Measurements from ENCODE around the gene MSMP. TPM values are rescaled to one million over a fixed set of nuclear protein-coding genes. Genes with fewer than 3 reads are reported as not detected.
A peak's percentile ranks its signal among the peaks of the same experiment; 100 is the strongest.

MSMP gene
- total RNA-seq, 1 donor from 2014 or later = not detected

- Mint-ChIP-seq H3K9me3 (no peaks in the 10 kb centered on the region), H3K36me3 (ENCODE audit: low read depth) (peaks cover 11% of the 10 kb centered on the region), H3K4me3 (peak within 1 kb of the TSS; percentile 95), H3K27ac (ENCODE audit: unreplicated experiment) (peak within 1 kb of the TSS; percentile 78), H3K27me3 (ENCODE audit: low read depth) (no peaks in the 10 kb centered on the region), H3K4me1 (peaks cover 37% of the 10 kb centered on the region)
- DNase-seq (ENCODE audit: low read depth, low spot score) = peak; percentile 67
- TF ChIP-seq, protein P1, sequence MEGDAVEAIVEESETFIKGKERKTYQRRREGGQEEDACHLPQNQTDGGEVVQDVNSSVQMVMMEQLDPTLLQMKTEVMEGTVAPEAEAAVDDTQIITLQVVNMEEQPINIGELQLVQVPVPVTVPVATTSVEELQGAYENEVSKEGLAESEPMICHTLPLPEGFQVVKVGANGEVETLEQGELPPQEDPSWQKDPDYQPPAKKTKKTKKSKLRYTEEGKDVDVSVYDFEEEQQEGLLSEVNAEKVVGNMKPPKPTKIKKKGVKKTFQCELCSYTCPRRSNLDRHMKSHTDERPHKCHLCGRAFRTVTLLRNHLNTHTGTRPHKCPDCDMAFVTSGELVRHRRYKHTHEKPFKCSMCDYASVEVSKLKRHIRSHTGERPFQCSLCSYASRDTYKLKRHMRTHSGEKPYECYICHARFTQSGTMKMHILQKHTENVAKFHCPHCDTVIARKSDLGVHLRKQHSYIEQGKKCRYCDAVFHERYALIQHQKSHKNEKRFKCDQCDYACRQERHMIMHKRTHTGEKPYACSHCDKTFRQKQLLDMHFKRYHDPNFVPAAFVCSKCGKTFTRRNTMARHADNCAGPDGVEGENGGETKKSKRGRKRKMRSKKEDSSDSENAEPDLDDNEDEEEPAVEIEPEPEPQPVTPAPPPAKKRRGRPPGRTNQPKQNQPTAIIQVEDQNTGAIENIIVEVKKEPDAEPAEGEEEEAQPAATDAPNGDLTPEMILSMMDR (conservative IDR thresholded peaks at IDR 0.05) = no peak
These were observed 5.1 kb downstream of the MSMP start, which contains the start of the genes GBA2 and RGP1 for GRCh38 chr9:35748858-35749514. Gene GBA2 (minus strand): TSS chr9:35749228. CDS start chr9:35748704, 524 bp downstream. Gene RGP1 (plus strand): TSS chr9:35749287. CDS start chr9:35749756, 469 bp downstream.

GRCh38 chr9:35748242-35748857, 5.7 kb downstream of the MSMP start:
- H3K4me1 Mint-ChIP-seq = peaks cover 37% of the 10 kb centered on the region
- H3K36me3 Mint-ChIP-seq (ENCODE audit: low read depth) = peaks cover 11% of the 10 kb centered on the region
- H3K27ac Mint-ChIP-seq (ENCODE audit: unreplicated experiment) = peak overlapping the region; percentile 78
- H3K27me3 Mint-ChIP-seq (ENCODE audit: low read depth) = no peaks in the 10 kb centered on the region
- H3K9me3 Mint-ChIP-seq = no peaks in the 10 kb centered on the region
- peak overlapping the region; percentile 95 for H3K4me3 Mint-ChIP-seq
- TF ChIP-seq, protein P1 (conservative IDR thresholded peaks at IDR 0.05) = no peak
- DNase-seq (ENCODE audit: low read depth, low spot score) = no peak

DNA sequence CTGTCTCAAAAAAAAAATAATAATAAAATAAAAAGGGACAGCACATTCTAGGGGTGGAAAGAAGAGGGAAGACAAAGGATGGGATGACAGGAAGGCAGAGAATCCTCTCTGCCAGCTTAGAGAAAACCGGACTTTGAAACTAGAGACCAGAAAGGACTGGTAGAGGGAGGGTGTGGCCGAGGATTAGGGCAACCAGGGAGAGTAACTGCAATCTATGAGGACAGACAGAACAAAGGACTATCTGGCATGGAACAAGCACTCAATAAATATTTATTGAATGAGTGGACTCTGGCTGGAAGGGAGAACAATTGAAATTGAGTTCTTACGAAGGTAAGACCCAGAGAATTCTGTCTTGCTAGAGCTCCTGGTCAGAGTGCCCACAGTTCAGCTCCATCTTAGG, 7.5 kb downstream of the MSMP start:
- H3K36me3 Mint-ChIP-seq (ENCODE audit: low read depth) = peaks cover 18% of the 10 kb centered on the region

GRCh38 chr9:35745569-35745968, 8.5 kb downstream of the MSMP start:
- H3K4me3 Mint-ChIP-seq = peak overlapping the region; percentile 88
- no peak overlapping the region for H3K27ac Mint-ChIP-seq (ENCODE audit: unreplicated experiment)
- H3K9me3 Mint-ChIP-seq = no peaks in the 10 kb centered on the region
- no peaks in the 10 kb centered on the region for H3K27me3 Mint-ChIP-seq (ENCODE audit: low read depth)
- H3K36me3 Mint-ChIP-seq (ENCODE audit: low read depth) = peaks cover 18% of the 10 kb centered on the region
- H3K4me1 Mint-ChIP-seq = peaks cover 37% of the 10 kb centered on the region
- DNase-seq (ENCODE audit: low read depth, low spot score) = no peak
- TF ChIP-seq, protein P1 (conservative IDR thresholded peaks at IDR 0.05) = no peak

More for the DNA sequence above, 7.5 kb downstream of the MSMP start:
- Mint-ChIP-seq H3K4me3 (peak overlapping the region; percentile 95), H3K4me1 (peaks cover 37% of the 10 kb centered on the region), H3K27ac (ENCODE audit: unreplicated experiment) (peak overlapping the region; percentile 76), H3K9me3 (no peaks in the 10 kb centered on the region), H3K27me3 (ENCODE audit: low read depth) (no peaks in the 10 kb centered on the region)
- DNase-seq (ENCODE audit: low read depth, low spot score) = no peak
- TF ChIP-seq, protein P1 (conservative IDR thresholded peaks at IDR 0.05) = no peak

DNA sequence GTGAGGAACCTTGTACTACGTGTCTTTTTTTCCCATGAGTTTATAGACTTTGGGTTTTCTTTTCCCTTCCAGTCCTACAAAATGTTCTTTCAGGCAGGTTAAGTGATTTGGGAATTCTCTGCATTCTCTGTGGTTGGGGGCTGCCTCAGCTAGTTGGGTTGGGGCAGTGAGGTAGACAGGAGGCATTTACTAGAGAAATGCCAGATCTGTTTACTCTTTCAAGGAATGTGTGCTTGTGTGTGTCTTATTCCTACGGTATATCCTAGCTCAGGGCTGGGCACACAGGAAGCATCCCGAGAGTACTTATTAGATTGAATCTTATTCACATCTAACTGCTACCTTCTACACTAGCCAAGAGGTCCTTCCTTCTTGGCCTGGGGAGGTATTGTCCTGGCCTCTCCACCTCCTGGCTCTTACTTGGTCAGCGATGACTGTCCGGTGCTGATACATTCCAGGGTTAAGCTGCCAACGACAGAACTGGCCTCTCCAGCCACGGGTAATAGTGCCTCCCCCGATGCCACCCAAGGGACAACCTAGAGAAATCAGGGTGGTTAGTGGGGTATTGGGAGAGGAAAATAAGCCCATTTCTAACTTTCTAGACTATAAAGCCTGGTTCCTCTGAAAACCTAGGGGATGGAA, 10.1 kb downstream of the MSMP start:
- H3K27me3 Mint-ChIP-seq (ENCODE audit: low read depth) = no peaks in the 10 kb centered on the region
- H3K4me1 Mint-ChIP-seq = peaks cover 29% of the 10 kb centered on the region
- H3K27ac Mint-ChIP-seq (ENCODE audit: unreplicated experiment) = no peak overlapping the region
- no peaks in the 10 kb centered on the region for H3K9me3 Mint-ChIP-seq
- DNase-seq (ENCODE audit: low read depth, low spot score) = no peak
- peak overlapping the region; percentile 13 for H3K4me3 Mint-ChIP-seq
- TF ChIP-seq, protein P1 (conservative IDR thresholded peaks at IDR 0.05) = no peak
- peaks cover 23% of the 10 kb centered on the region for H3K36me3 Mint-ChIP-seq (ENCODE audit: low read depth)
